Measurements from ENCODE around the gene BTLA.

Gene BTLA

DNA sequence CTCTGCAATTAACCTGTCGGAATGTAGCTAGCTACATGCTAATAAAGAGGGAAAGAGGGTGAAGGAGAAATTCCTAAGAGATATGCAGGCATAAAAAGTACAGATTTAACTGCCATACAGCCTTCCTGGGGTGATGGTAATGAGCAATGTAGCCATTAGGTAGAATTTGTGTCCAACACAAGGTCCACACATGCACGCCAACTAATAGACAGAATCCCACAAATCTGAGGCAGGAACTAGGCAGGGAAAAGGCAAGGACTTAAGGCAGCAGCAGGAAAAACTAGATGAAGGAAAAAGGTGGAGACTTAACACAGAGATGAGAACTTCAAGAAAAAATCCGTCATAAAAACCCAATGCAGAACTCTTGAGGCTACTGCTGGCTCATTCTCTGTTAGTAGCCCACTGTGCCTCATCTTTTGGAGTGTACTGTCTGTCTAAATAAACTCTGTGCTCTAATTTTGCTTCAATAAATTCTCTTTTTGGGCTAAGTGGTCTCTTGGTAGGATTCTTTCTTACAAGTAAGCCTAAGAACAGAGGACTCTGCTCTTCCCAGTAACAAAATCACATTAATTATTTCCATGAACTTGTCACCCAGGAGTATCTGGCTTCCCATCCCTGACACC, 81.5 kb downstream of the BTLA start:
- DNase-seq (ENCODE audit: low spot score): no peak
- in situ Hi-C loops (cut with MboI; ENCODE audit: low pct_unique_long_range_greater_than_20kb, low sequenced_read_pairs, unreplicated experiment): no loop called here
- TF ChIP-seq, protein P1, sequence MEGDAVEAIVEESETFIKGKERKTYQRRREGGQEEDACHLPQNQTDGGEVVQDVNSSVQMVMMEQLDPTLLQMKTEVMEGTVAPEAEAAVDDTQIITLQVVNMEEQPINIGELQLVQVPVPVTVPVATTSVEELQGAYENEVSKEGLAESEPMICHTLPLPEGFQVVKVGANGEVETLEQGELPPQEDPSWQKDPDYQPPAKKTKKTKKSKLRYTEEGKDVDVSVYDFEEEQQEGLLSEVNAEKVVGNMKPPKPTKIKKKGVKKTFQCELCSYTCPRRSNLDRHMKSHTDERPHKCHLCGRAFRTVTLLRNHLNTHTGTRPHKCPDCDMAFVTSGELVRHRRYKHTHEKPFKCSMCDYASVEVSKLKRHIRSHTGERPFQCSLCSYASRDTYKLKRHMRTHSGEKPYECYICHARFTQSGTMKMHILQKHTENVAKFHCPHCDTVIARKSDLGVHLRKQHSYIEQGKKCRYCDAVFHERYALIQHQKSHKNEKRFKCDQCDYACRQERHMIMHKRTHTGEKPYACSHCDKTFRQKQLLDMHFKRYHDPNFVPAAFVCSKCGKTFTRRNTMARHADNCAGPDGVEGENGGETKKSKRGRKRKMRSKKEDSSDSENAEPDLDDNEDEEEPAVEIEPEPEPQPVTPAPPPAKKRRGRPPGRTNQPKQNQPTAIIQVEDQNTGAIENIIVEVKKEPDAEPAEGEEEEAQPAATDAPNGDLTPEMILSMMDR (IDR thresholded peaks at IDR 0.05; ENCODE audit: extremely low read depth, insufficient read depth, missing control alignments): no peak

DNA sequence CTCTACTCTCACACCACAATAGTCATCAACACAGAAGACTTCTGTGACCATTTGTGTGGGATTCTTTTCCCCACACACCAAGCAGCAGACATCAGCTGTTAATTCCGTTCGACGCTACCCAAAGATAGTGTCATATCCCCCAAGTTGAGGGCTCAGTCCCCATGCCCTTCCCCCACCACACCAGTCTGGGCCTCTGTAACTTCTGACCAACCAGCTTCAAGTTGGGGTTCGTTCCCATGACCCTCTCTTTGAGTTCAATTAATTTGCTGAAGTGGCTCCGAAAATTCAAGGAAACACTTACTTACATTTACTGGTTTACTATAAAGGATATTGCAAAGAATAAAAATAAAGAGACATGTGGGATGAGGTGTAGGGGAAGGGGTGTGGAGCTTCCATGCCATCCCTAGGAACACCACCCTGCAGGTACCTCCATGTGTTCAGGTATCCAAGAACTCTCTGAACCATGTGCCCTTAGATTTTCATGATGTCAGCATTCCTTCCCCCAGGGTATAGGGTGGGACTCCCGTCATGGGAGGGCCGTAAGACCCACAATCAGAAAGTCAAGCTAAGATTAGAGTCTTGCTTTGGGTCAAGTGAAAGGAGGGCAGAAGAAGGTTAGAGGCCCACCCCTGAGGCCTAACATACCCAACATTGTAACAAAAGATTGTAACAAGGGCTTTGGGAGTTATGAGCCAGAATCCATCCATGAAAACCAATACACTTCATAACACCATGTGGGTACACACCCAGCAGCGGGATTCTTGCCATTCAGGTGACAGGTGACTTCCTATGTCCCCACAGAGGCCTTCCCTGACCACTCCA, 82.7 kb downstream of the BTLA start:
- in situ Hi-C loops (cut with MboI; ENCODE audit: low pct_unique_long_range_greater_than_20kb, low sequenced_read_pairs, unreplicated experiment): no loop called here
- TF ChIP-seq, protein P1 (IDR thresholded peaks at IDR 0.05; ENCODE audit: extremely low read depth, insufficient read depth, missing control alignments): no peak
- DNase-seq (ENCODE audit: low spot score): no peak

DNA sequence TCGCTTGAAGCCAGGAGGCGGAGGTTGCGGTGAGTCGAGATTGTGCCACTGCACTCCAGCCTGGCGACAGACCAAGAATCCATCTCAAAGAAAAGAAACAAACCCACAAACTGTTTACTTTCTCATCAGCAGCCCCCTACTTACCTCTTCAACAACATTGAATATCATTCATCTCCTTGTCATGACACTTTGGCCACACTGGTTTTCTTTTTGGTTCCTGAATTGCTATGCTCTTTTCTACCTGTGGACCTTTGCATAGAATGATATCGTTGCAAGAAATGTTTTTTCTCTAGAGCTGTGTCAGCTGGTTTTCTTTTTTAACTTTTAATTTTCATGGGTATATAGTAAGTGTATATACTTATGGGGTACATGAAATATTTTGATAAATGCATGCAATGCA, 83.9 kb downstream of the BTLA start:
- no peak for DNase-seq (ENCODE audit: low spot score)
- TF ChIP-seq, protein P1 (IDR thresholded peaks at IDR 0.05; ENCODE audit: extremely low read depth, insufficient read depth, missing control alignments): no peak
- in situ Hi-C loops (cut with MboI; ENCODE audit: low pct_unique_long_range_greater_than_20kb, low sequenced_read_pairs, unreplicated experiment): no loop called here

Data from GM13977 (cell line).